SK-N-SH (cell line): ENCODE data around the gene KRTAP10-2. TPM values are rescaled to one million over a fixed set of nuclear protein-coding genes. Genes with fewer than 3 reads are reported as not detected.

Source experiments
- CTCF ChIA-PET: fragments of 300-600, 350-600 bp; formaldehyde crosslinking; extraction: SDS; loops from one replicate; lab custom pipeline; 2021; lab: Yijun Ruan, JAX
- POLR2A ChIA-PET: fragments of 350-600 bp; sonication (Branson Sonifier 250); formaldehyde crosslinking; extraction: SDS; loops from one replicate; lab custom pipeline; 2020; ENCODE audit warnings: antibody characterized with exemption, inconsistent platforms; lab: Yijun Ruan, JAX
- DNase-seq: peaks from one replicate; pipeline ENCODE4 v3.0.0; 2012
- H2AFZ ChIP-seq: fragments of 200-600 bp; sonication (generic); 2 replicates; pipeline ENCODE4 v1.8.1; 2016; ENCODE audit warnings: antibody characterized with exemption, mild to moderate bottlenecking, low read depth
- H3F3A ChIP-seq: fragments of 200-600 bp; sonication (generic); replicated peaks from 2 replicates; pipeline ENCODE3; 2016; ENCODE audit warnings: antibody characterized with exemption, mild to moderate bottlenecking; ENCODE audit not compliant: insufficient read depth
- H3K27ac ChIP-seq, 2 experiments: fragments of 200-500 bp in 1 of 2; fragments of 200-600 bp in 1 of 2; sonication (Bioruptor generic) in 1 of 2; sonication (generic), shearing (Covaris generic) in 1 of 2; 2 replicates each; pipeline versions ENCODE4 v1.5.1 to v1.6.1; 2014 to 2016; ENCODE audit warnings: low read depth in 2 of 2, inconsistent platforms in 1 of 2, low read length in 1 of 2, mild to moderate bottlenecking in 1 of 2, mixed read lengths in 1 of 2
- H3K27me3 ChIP-seq: fragments of 200-600 bp; sonication (generic), shearing (Covaris generic); 2 replicates; pipeline ENCODE4 v1.6.1; 2016; ENCODE audit warnings: mixed run types; ENCODE audit not compliant: insufficient read depth
- H3K36me3 ChIP-seq, 2 experiments: fragments of 200-500 bp in 1 of 2; fragments of 200-600 bp in 1 of 2; sonication (Bioruptor generic) in 1 of 2; sonication (generic) in 1 of 2; replicated peaks in 1 of 2; 2 replicates each; pipeline versions ENCODE3 to v1.5.1; 2014 to 2016; ENCODE audit warnings: low read length in 1 of 2, mild to moderate bottlenecking in 1 of 2; ENCODE audit not compliant: insufficient read depth in 2 of 2, control insufficient read depth in 1 of 2
- H3K4me1 ChIP-seq, 2 experiments: fragments of 200-500 bp in 1 of 2; fragments of 200-600 bp in 1 of 2; sonication (Bioruptor generic) in 1 of 2; sonication (generic), shearing (Covaris generic) in 1 of 2; 2 replicates each; pipeline versions ENCODE4 v1.5.1 to v1.6.1; 2014 to 2016; ENCODE audit warnings: low read depth in 1 of 2, low read length in 1 of 2, mixed run types in 1 of 2; ENCODE audit not compliant: insufficient read depth in 2 of 2, control insufficient read depth in 1 of 2
- H3K4me2 ChIP-seq: fragments of 200-600 bp; sonication (generic), shearing (Covaris generic); 2 replicates; pipeline ENCODE4 v1.6.1; 2017; ENCODE audit warnings: mixed run types
- H3K4me3 ChIP-seq, 2 experiments: fragments of 200-500 bp in 1 of 2; fragments of 200-600 bp in 1 of 2; sonication (Bioruptor generic) in 1 of 2; sonication (generic), shearing (Covaris generic) in 1 of 2; 2 replicates each; pipeline versions ENCODE4 v1.5.1 to v1.8.1; 2014 to 2016; ENCODE audit warnings: low read depth in 2 of 2, inconsistent platforms in 1 of 2, low read length in 1 of 2, mild to moderate bottlenecking in 1 of 2, mixed read lengths in 1 of 2, moderate library complexity in 1 of 2
- H3K79me2 ChIP-seq: fragments of 200-600 bp; sonication (generic); 2 replicates; pipeline ENCODE4 v1.8.1; 2017; ENCODE audit warnings: mild to moderate bottlenecking; ENCODE audit not compliant: insufficient read depth
- H3K9ac ChIP-seq: fragments of 200-600 bp; sonication (generic); 2 replicates; pipeline ENCODE4 v1.6.1; 2017; ENCODE audit warnings: mixed run types
- H3K9me2 ChIP-seq: fragments of 200-600 bp; sonication (generic); 2 replicates; pipeline ENCODE4 v1.6.1; 2017; ENCODE audit warnings: mixed run types
- H3K9me3 ChIP-seq: fragments of 200-600 bp; sonication (generic); 2 replicates; pipeline ENCODE4 v1.6.1; 2017; ENCODE audit warnings: mixed run types, mild to moderate bottlenecking, moderate library complexity
- H4K20me1 ChIP-seq: fragments of 200-600 bp; sonication (generic); 2 replicates; pipeline ENCODE4 v1.6.1; 2017; ENCODE audit warnings: mild to moderate bottlenecking, mixed run types; ENCODE audit not compliant: insufficient read depth
- CHD2 ChIP-seq: fragments of 150-350 bp; IDR thresholded peaks from 2 replicates; pipeline ENCODE4 v1.6.1; 2018; ENCODE audit warnings: low read length; ENCODE audit not compliant: partially characterized antibody
- FOSL2 ChIP-seq: IDR thresholded peaks from 2 replicates; pipeline ENCODE4 v1.4.0; 2012; ENCODE audit warnings: low read depth, mild to moderate bottlenecking, moderate library complexity, borderline replicate concordance
- MEF2A ChIP-seq: IDR thresholded peaks from 2 replicates; pipeline ENCODE4 v1.4.0; 2012; ENCODE audit warnings: low read depth, borderline replicate concordance
- NRF1 ChIP-seq: IDR thresholded peaks from 2 replicates; pipeline ENCODE4 v1.6.1; 2012; ENCODE audit warnings: low read depth, mild to moderate bottlenecking, low read length
- REST ChIP-seq: IDR thresholded peaks from 2 replicates; pipeline ENCODE4 v1.6.1; 2012; ENCODE audit warnings: mild to moderate bottlenecking, low read depth, low read length, moderate library complexity
- SIN3A ChIP-seq: IDR thresholded peaks from 2 replicates; pipeline ENCODE4 v1.6.1; 2012; ENCODE audit warnings: low read depth, mild to moderate bottlenecking, low read length, moderate library complexity, borderline replicate concordance
- TAF1 ChIP-seq: IDR thresholded peaks from 2 replicates; pipeline ENCODE4 v1.6.1; 2012; ENCODE audit warnings: low read depth, mild to moderate bottlenecking, low read length, moderate library complexity, borderline replicate concordance
- WGBS: methylation state at CpG from one replicate; pipeline ENCODE4 v1.1.6; 2017; ENCODE audit warnings: low lambda C conversion rate; 5-methylcytosine and 5-hydroxymethylcytosine counted together
- polyA plus RNA-seq, 3 experiments: library from polyadenylated mRNA; depleted of rRNA; stranded (reverse); fragments of >200 nt; gene quantifications; 2 replicates each; pipeline ENCODE4 v1.2.3, GENCODE V29; 2012

KRTAP10-2 gene
- polyA plus RNA-seq, 1 of the 3 experiments (the other 2 are of a cell fraction) = not detected

- H3K27ac ChIP-seq = no peak overlapping the region
- CTCF ChIA-PET = interaction anchor here (1.1 to 1.6 kb wide), 2 partner anchors 11 to 261 kb away, joined by 3 to 6 read pairs; no protein-coding TSS in a partner anchor
- no peaks in the 10 kb centered on the region for H3K36me3 ChIP-seq
- H3K9ac ChIP-seq = no peak overlapping the region
- no peaks in the 10 kb centered on the region for H3K9me3 ChIP-seq
- POLR2A ChIA-PET = no interaction called here
- no peak overlapping the region for H2AFZ ChIP-seq
- no peak for DNase-seq
- H3K27me3 ChIP-seq = peaks cover 35% of the 10 kb centered on the region; the same call in 1 of the 2 replicates
- no peaks in the 10 kb centered on the region; a peak in 1 of 4 replicates for H3K4me1 ChIP-seq
- H3K4me3 ChIP-seq = no peak overlapping the region
- H3F3A ChIP-seq = no peaks in the 10 kb centered on the region
- TF ChIP-seq NRF1 (no peak), FOSL2 (no peak), CHD2 (no peak)
- TF ChIP-seq, all 33 proteins: peak for 0
- Histone ChIP-seq H3K4me2 (no peak overlapping the region), H4K20me1 (no peaks in the 10 kb centered on the region), H3K9me2 (no peaks in the 10 kb centered on the region), H3K79me2 (no peaks in the 10 kb centered on the region)
- WGBS = 25% methylated on average over 23 of the region's 30 CpGs
Measured at GRCh38 chr21:44531606-44532564, 19.4 kb downstream of the KRTAP10-2 start.

- no peak overlapping the region for H2AFZ ChIP-seq
- DNase-seq = no peak
- H3K36me3 ChIP-seq = no peaks in the 10 kb centered on the region
- no peaks in the 10 kb centered on the region; a peak in 1 of 4 replicates for H3K4me1 ChIP-seq
- POLR2A ChIA-PET = no interaction called here
- H3F3A ChIP-seq = no peaks in the 10 kb centered on the region
- no peak for TF ChIP-seq SIN3A
- TF ChIP-seq MEF2A = no peak
- no peak for TF ChIP-seq REST
- no peak for TF ChIP-seq TAF1
- TF ChIP-seq, all 33 proteins: peak for 0
- H3K27ac ChIP-seq = no peak overlapping the region
- H3K79me2 ChIP-seq = no peaks in the 10 kb centered on the region
- no peak overlapping the region for H3K9ac ChIP-seq
- H3K27me3 ChIP-seq = peaks cover 34% of the 10 kb centered on the region; the same call in 1 of the 2 replicates
- 31% methylated on average over 15 of the region's 23 CpGs for WGBS
- no peaks in the 10 kb centered on the region for H3K9me3 ChIP-seq
- H3K9me2 ChIP-seq = no peaks in the 10 kb centered on the region
- CTCF ChIA-PET = interaction anchor here (1.6 kb wide), 1 partner anchor 262 kb away, joined by 6 read pairs; no protein-coding TSS in a partner anchor
- no peak overlapping the region for H3K4me2 ChIP-seq
- no peak overlapping the region for H3K4me3 ChIP-seq
- H4K20me1 ChIP-seq = no peaks in the 10 kb centered on the region
Measured at GRCh38 chr21:44530903-44531605, 20.3 kb downstream of the KRTAP10-2 start.
